Activated CD4-positive, alpha-beta T cell treated with anti-CD3 and anti-CD28 coated beads, Interleukin-2, amount 50 U/mL, for 4 hours (primary cell): ENCODE measurements around the gene SLN.
"Not testable (repeated sequence)": the region's sequence is repeated elsewhere in the genome, so short reads cannot be mapped to it uniquely, and the experiment has no call there.

Experiments
- DNase-seq, 2 experiments: peaks; one replicate each; pipeline ENCODE4 v3.0.0-alpha.2; 2020

Gene SLN

GRCh38 chr11:107711861-107712755 lies at the start of gene SLN:
Gene SLN (minus strand): TSS chr11:107712056.
- no peak for DNase-seq

GRCh38 chr11:107758719-107759355 lies 47.0 kb upstream of the SLN start:
- not testable (repeated sequence) for DNase-seq

GRCh38 chr11:107757661-107758060 lies 45.8 kb upstream of the SLN start:
- no peak for DNase-seq

- DNase-seq: no peak
Observed at GRCh38 chr11:107756553-107756952, 44.7 kb upstream of the SLN start.

GRCh38 chr11:107752949-107753822 lies 41.3 kb upstream of the SLN start:
- DNase-seq: no peak

GRCh38 chr11:107752508-107752907 lies 40.7 kb upstream of the SLN start:
- DNase-seq: no peak

- DNase-seq: no peak
Observed at GRCh38 chr11:107751082-107751481, 39.2 kb upstream of the SLN start.

- DNase-seq: no peak
Observed at GRCh38 chr11:107750313-107750712, 38.5 kb upstream of the SLN start.

GRCh38 chr11:107747622-107748021 lies 35.8 kb upstream of the SLN start:
- DNase-seq: no peak

GRCh38 chr11:107744736-107745135 lies 32.9 kb upstream of the SLN start:
- no peak for DNase-seq

- no peak for DNase-seq
Observed at GRCh38 chr11:107743191-107743590, 31.3 kb upstream of the SLN start.

GRCh38 chr11:107741044-107741823 lies 29.4 kb upstream of the SLN start:
- DNase-seq: no peak

GRCh38 chr11:107740271-107740670 lies 28.4 kb upstream of the SLN start:
- no peak for DNase-seq

GRCh38 chr11:107736546-107736945 lies 24.7 kb upstream of the SLN start:
- DNase-seq: no peak

GRCh38 chr11:107733518-107733917 lies 21.7 kb upstream of the SLN start:
- no peak for DNase-seq

GRCh38 chr11:107732689-107733051 lies 20.8 kb upstream of the SLN start:
- DNase-seq: no peak

- DNase-seq: no peak
Observed at GRCh38 chr11:107731941-107732688, 20.3 kb upstream of the SLN start.

GRCh38 chr11:107722662-107723061 lies 10.8 kb upstream of the SLN start:
- DNase-seq: no peak

- no peak for DNase-seq
Observed at GRCh38 chr11:107721207-107721606, 9.4 kb upstream of the SLN start.

GRCh38 chr11:107720303-107720774 lies 8.5 kb upstream of the SLN start:
- no peak for DNase-seq

GRCh38 chr11:107719557-107720302 lies 7.9 kb upstream of the SLN start:
- no peak for DNase-seq
